ENCODE data around the gene CYB5R2. TPM values are rescaled to one million over a fixed set of nuclear protein-coding genes. Genes with fewer than 3 reads are reported as not detected.
"Not testable (repeated sequence)": the region's sequence is repeated elsewhere in the genome, so short reads cannot be mapped to it uniquely, and the experiment has no call there.

The CYB5R2 gene
- total RNA-seq, 2 experiments from 2014 or later = 1.8 TPM

- H3K27ac Mint-ChIP-seq = no peak overlapping the region
- H3K36me3 Mint-ChIP-seq (ENCODE audit: low read depth) = no peaks in the 10 kb centered on the region
- peak; percentile 79 for DNase-seq
- H3K4me1 Mint-ChIP-seq = peaks cover 3% of the 10 kb centered on the region
- CTCF ChIA-PET = interaction anchor here (0.5 to 5.2 kb wide), 31 partner anchors 8 to 1545 kb away, joined by 3 to 36 read pairs (median 4); partner anchors contain the start of genes OLFML1 and PPFIBP2
- H3K27me3 Mint-ChIP-seq = no peaks in the 10 kb centered on the region
- H3K9me3 Mint-ChIP-seq = no peaks in the 10 kb centered on the region
- POLR2A ChIA-PET = interaction anchor here (1.3 kb wide), 2 partner anchors 94 to 152 kb away, joined by 3 read pairs; partner anchors contain the start of gene PPFIBP2
- no peak overlapping the region for H3K4me3 Mint-ChIP-seq
These were observed 7.6 kb downstream of the CYB5R2 start for GRCh38 chr11:7665473-7666291.

DNA sequence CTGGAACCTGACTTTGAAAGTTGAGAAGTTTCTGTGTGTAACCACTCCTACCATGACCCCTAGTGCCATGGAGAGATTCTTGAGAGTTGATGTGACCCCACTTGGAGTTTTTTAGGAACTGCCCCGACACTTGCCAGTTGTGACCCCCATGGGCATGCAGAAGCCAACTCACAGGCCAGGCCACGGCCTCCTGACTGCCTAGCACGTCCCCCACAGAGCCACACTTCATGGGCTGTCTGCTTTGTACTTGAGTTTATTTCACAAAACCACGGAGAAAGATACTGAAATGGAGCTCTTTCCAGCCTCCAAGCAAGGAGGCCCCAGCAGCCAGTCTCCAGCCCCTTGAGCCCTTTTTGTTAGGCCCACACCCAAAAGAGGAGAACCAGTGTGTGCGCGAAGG lies 8.4 kb downstream of the CYB5R2 start:
- Mint-ChIP-seq H3K27ac (no peak overlapping the region), H3K36me3 (ENCODE audit: low read depth) (no peaks in the 10 kb centered on the region), H3K27me3 (no peaks in the 10 kb centered on the region), H3K4me3 (no peak overlapping the region), H3K4me1 (no peaks in the 10 kb centered on the region), H3K9me3 (no peaks in the 10 kb centered on the region)
- CTCF ChIA-PET = interaction anchor here (0.7 to 5.2 kb wide), 22 partner anchors 11 to 567 kb away, joined by 3 to 36 read pairs (median 4); partner anchors contain the start of genes OLFML1 and PPFIBP2
- POLR2A ChIA-PET = interaction anchor here (1.3 kb wide), 2 partner anchors 93 to 151 kb away, joined by 3 read pairs; partner anchors contain the start of gene PPFIBP2
- no peak for DNase-seq

- H3K4me1 Mint-ChIP-seq; H3K27ac Mint-ChIP-seq; H3K4me3 Mint-ChIP-seq; H3K27me3 Mint-ChIP-seq; POLR2A ChIA-PET; DNase-seq; H3K36me3 Mint-ChIP-seq (ENCODE audit: low read depth); H3K9me3 Mint-ChIP-seq; CTCF ChIA-PET: not testable (repeated sequence)
These were observed 9.8 kb downstream of the CYB5R2 start for GRCh38 chr11:7663531-7663930.

GRCh38 chr11:7657306-7658025 lies 15.8 kb downstream of the CYB5R2 start:
- H3K36me3 Mint-ChIP-seq (ENCODE audit: low read depth) = no peaks in the 10 kb centered on the region
- ChIA-PET POLR2A (interaction anchor here (0.8 kb wide), 1 partner anchor 145 kb away, joined by 3 read pairs; no protein-coding TSS in a partner anchor), CTCF (interaction anchor here (0.7 to 2.1 kb wide), 22 partner anchors 9 to 559 kb away, joined by 3 to 46 read pairs (median 4); partner anchors contain the start of gene PPFIBP2)
- DNase-seq = peak; percentile 54
- H3K27me3 Mint-ChIP-seq = no peaks in the 10 kb centered on the region
- H3K9me3 Mint-ChIP-seq = no peaks in the 10 kb centered on the region
- H3K4me1 Mint-ChIP-seq = no peaks in the 10 kb centered on the region
- no peak overlapping the region for H3K4me3 Mint-ChIP-seq
- H3K27ac Mint-ChIP-seq = no peak overlapping the region

GRCh38 chr11:7656704-7657103 lies 16.6 kb downstream of the CYB5R2 start:
- POLR2A ChIA-PET = no interaction called here
- no peak for DNase-seq
- H3K9me3 Mint-ChIP-seq = no peaks in the 10 kb centered on the region
- no peak overlapping the region for H3K27ac Mint-ChIP-seq
- H3K4me3 Mint-ChIP-seq = no peak overlapping the region
- CTCF ChIA-PET = interaction anchor here (0.7 to 2.1 kb wide), 21 partner anchors 9 to 559 kb away, joined by 3 to 46 read pairs (median 4); partner anchors contain the start of gene PPFIBP2
- no peaks in the 10 kb centered on the region for H3K36me3 Mint-ChIP-seq (ENCODE audit: low read depth)
- H3K4me1 Mint-ChIP-seq = no peaks in the 10 kb centered on the region
- no peaks in the 10 kb centered on the region for H3K27me3 Mint-ChIP-seq

- Mint-ChIP-seq H3K27me3 (no peaks in the 10 kb centered on the region), H3K9me3 (no peaks in the 10 kb centered on the region), H3K4me1 (no peaks in the 10 kb centered on the region), H3K27ac (no peak overlapping the region), H3K4me3 (no peak overlapping the region), H3K36me3 (ENCODE audit: low read depth) (no peaks in the 10 kb centered on the region)
- no peak for DNase-seq
- ChIA-PET POLR2A (no interaction called here), CTCF (interaction anchor here (1.1 to 1.3 kb wide), 2 partner anchors 84 to 143 kb away, joined by 3 to 4 read pairs; no protein-coding TSS in a partner anchor)
These were observed 17.8 kb downstream of the CYB5R2 start for GRCh38 chr11:7655253-7656217.

DNA sequence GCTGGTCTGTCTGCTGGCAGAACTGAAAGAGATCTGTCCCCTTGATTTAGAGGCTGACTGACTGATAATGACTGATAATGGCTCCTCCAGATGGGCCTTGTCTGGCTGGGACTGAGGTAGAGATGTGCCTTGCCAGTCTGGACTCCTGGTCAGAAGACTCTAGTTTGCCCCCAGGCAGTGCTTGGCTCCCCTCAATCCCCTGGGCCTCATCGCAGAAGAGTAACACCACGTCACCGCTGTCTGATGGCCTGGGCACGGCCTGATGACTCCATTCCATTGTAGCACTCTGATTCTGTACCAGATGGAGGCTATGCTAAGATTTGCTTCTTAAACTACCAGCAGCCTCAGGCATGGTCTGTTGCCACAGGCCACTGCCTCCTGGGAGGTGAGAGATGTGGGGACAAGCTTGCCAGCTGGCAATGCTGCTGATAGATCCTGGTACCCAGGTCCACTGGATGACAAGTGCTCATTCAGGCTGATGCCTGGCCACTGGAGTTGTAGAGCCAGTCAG lies 19.1 kb downstream of the CYB5R2 start:
- POLR2A ChIA-PET = no interaction called here
- Mint-ChIP-seq H3K9me3 (no peaks in the 10 kb centered on the region), H3K4me1 (no peaks in the 10 kb centered on the region), H3K27ac (no peak overlapping the region), H3K27me3 (no peaks in the 10 kb centered on the region), H3K36me3 (ENCODE audit: low read depth) (no peaks in the 10 kb centered on the region), H3K4me3 (no peak overlapping the region)
- DNase-seq = no peak
- CTCF ChIA-PET = no interaction called here

- no peaks in the 10 kb centered on the region for H3K36me3 Mint-ChIP-seq (ENCODE audit: low read depth)
- no peaks in the 10 kb centered on the region for H3K27me3 Mint-ChIP-seq
- ChIA-PET CTCF (interaction anchor here (1.3 kb wide), 1 partner anchor 139 kb away, joined by 3 read pairs; no protein-coding TSS in a partner anchor), POLR2A (no interaction called here)
- no peak overlapping the region for H3K27ac Mint-ChIP-seq
- H3K4me3 Mint-ChIP-seq = no peak overlapping the region
- H3K9me3 Mint-ChIP-seq = no peaks in the 10 kb centered on the region
- no peak for DNase-seq
- no peaks in the 10 kb centered on the region for H3K4me1 Mint-ChIP-seq
These were observed 21.6 kb downstream of the CYB5R2 start for GRCh38 chr11:7651700-7652099.

GRCh38 chr11:7651140-7651551 lies 22.2 kb downstream of the CYB5R2 start:
- Mint-ChIP-seq H3K27ac (no peak overlapping the region), H3K27me3 (no peaks in the 10 kb centered on the region)

GRCh38 chr11:7648264-7648663 lies 25.0 kb downstream of the CYB5R2 start:
- ChIA-PET POLR2A (no interaction called here), CTCF (interaction anchor here (1.1 kb wide), 1 partner anchor 136 kb away, joined by 3 read pairs; no protein-coding TSS in a partner anchor)
- Mint-ChIP-seq H3K9me3 (no peaks in the 10 kb centered on the region), H3K4me3 (no peak overlapping the region), H3K36me3 (ENCODE audit: low read depth) (no peaks in the 10 kb centered on the region), H3K27me3 (no peaks in the 10 kb centered on the region), H3K27ac (no peak overlapping the region), H3K4me1 (no peaks in the 10 kb centered on the region)
- no peak for DNase-seq

More at GRCh38 chr11:7651140-7651551, 22.2 kb downstream of the CYB5R2 start:
- no peaks in the 10 kb centered on the region for H3K36me3 Mint-ChIP-seq (ENCODE audit: low read depth)
- H3K9me3 Mint-ChIP-seq = no peaks in the 10 kb centered on the region
- POLR2A ChIA-PET = no interaction called here
- CTCF ChIA-PET = interaction anchor here (1.8 kb wide), 2 partner anchors 14 to 102 kb away, joined by 4 read pairs; no protein-coding TSS in a partner anchor
- H3K4me1 Mint-ChIP-seq = no peaks in the 10 kb centered on the region
- no peak overlapping the region for H3K4me3 Mint-ChIP-seq
- no peak for DNase-seq

- Mint-ChIP-seq H3K27me3 (no peaks in the 10 kb centered on the region), H3K4me3 (no peak overlapping the region), H3K4me1 (no peaks in the 10 kb centered on the region), H3K36me3 (ENCODE audit: low read depth) (peaks cover 6% of the 10 kb centered on the region), H3K27ac (no peak overlapping the region), H3K9me3 (no peaks in the 10 kb centered on the region)
- no peak for DNase-seq
- CTCF ChIA-PET = interaction anchor here (1.0 kb wide), 1 partner anchor 10 kb away, joined by 3 read pairs; no protein-coding TSS in a partner anchor
- POLR2A ChIA-PET = no interaction called here
These were observed 26.4 kb downstream of the CYB5R2 start for GRCh38 chr11:7646866-7647265.

DNA sequence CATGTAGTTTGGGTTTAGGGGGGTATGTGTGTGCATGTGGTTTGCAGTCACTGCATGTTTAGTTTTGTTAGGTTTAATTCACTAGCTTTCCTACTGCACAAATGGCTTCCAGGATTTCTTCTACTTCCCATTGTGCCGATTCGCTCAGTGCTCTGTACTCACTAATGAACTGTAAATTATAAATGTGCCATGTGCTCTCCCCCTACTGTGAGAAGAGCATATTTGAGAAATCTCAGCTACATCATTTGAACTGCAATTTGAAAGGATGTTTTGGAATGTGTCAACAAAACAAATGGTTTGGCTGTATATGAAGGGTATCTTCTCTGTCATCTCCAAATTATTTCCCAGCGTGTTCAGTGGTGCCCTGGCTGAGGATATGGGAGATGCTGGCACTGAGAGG lies 28.1 kb downstream of the CYB5R2 start:
- Mint-ChIP-seq H3K27ac (no peak overlapping the region), H3K4me1 (no peaks in the 10 kb centered on the region), H3K9me3 (no peaks in the 10 kb centered on the region), H3K4me3 (no peak overlapping the region), H3K36me3 (ENCODE audit: low read depth) (peaks cover 11% of the 10 kb centered on the region), H3K27me3 (no peaks in the 10 kb centered on the region)
- POLR2A ChIA-PET = no interaction called here
- CTCF ChIA-PET = interaction anchor here (0.7 kb wide), 1 partner anchor 12 kb away, joined by 3 read pairs; no protein-coding TSS in a partner anchor
- DNase-seq = no peak

Measured in activated CD4-positive, alpha-beta memory T cell treated with anti-CD3 and anti-CD28 coated beads, Interleukin-2, amount 10 ng/mL, durations not matched to agents 7 days and 5 days (primary cell).